ENCODE measurements around the gene NRCAM.

NRCAM gene

DNA sequence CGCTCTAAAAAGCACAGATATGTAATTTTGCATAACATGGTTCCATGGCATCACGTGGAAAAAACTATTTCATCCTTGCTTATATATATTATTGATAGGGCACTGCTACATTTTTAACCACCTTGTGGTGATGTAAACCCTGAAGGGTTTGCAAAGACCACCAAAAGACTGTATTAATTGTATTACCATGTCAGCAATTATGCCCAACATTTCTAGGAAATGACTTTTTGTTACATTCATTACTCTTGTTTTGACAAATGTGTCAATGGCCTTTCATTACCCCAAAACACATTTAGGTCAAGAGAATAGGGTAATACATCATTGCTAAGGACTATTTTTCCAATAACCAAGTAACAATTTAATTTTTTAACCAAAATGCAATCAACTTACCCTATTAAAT lies 142.2 kb downstream of the NRCAM start:
- Mint-ChIP-seq H3K27me3 (no peaks in the 10 kb centered on the region), H3K27ac (no peak overlapping the region), H3K4me3 (no peak overlapping the region), H3K36me3 (peaks cover 25% of the 10 kb centered on the region), H3K4me1 (ENCODE audit: low read depth) (peaks cover 13% of the 10 kb centered on the region), H3K9me3 (ENCODE audit: low read depth) (no peaks in the 10 kb centered on the region)

DNA sequence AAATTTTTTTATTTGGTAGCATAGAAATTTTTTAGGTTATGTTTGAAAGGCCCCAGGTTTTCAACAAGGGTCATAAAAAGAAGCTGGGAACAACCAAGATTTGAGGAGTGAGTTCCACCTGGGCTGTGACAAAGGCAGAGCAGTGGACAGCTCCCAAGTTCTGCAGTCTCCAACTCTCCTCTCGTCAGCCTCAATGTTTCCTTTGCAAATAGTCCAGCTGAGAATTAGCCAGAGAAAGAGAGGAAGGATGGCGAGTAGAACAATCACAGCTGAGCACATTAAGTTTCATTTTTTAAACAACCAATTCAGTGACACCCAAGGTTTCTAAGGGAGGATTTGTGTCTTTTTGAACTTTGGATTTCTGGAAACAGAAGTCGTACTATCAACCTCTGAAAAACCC lies 143.2 kb downstream of the NRCAM start:
- no peaks in the 10 kb centered on the region for H3K27me3 Mint-ChIP-seq
- H3K4me3 Mint-ChIP-seq, result no peak overlapping the region
- H3K36me3 Mint-ChIP-seq, result peaks cover 21% of the 10 kb centered on the region
- H3K9me3 Mint-ChIP-seq (ENCODE audit: low read depth), result no peaks in the 10 kb centered on the region
- no peak overlapping the region for H3K27ac Mint-ChIP-seq
- H3K4me1 Mint-ChIP-seq (ENCODE audit: low read depth), result peaks cover 16% of the 10 kb centered on the region

DNA sequence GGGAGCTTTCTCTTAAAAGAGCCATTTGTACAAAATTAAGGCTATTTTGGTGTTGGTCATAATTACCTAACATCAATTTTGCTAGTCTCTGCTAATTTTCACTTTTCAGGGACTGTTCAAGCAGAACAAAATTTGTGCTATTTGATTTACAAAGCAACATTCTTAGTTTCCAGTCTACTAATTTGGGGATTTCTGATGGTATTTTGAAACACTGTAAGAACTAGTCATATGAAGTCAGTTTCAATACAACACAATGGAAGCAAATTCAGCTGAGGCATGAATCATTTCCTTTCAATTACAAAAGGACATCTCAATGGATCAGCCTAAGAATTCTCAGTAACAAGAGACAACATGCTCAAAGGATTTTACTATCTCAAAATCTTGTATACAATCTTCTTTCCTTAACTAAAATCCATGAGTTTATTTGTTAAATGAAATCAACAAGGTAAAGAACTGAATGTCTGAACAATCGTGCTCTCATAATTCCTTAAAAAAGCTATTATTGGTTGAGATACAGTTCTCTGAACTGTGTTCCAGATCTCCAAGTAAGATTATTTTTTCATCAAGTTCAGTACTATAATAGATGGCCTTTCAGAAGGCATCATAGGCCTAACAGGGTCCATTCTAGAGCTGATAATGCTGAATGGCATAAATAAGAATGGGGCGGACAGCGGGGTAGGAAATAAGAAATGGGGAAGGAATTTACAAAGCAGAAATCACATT lies 144.6 kb downstream of the NRCAM start:
- no peaks in the 10 kb centered on the region for H3K9me3 Mint-ChIP-seq (ENCODE audit: low read depth)
- peaks cover 17% of the 10 kb centered on the region for H3K36me3 Mint-ChIP-seq
- no peaks in the 10 kb centered on the region for H3K27me3 Mint-ChIP-seq
- peaks cover 16% of the 10 kb centered on the region for H3K4me1 Mint-ChIP-seq (ENCODE audit: low read depth)
- no peak overlapping the region for H3K4me3 Mint-ChIP-seq
- peak overlapping the region; percentile 66 for H3K27ac Mint-ChIP-seq

DNA sequence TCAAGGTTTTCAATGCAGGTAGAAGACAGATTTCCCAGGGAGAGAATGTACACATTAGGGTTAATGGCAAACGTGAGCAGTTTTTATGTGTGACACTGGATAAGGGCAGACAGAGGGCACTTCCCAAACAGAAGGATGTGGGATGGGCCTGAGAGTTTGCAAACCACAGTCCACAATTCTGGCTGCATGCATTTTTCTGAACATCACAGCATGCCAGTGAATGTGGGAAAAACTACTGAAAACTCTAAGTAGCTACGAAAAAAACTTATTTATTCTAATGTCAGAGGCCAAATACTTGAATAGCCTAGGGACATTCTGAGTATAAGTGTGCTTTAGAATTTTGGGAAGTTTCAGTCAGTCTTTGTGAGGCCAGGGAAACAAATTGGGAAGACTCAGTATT lies 145.9 kb downstream of the NRCAM start:
- H3K9me3 Mint-ChIP-seq (ENCODE audit: low read depth), result no peaks in the 10 kb centered on the region
- peaks cover 16% of the 10 kb centered on the region for H3K4me1 Mint-ChIP-seq (ENCODE audit: low read depth)
- no peaks in the 10 kb centered on the region for H3K27me3 Mint-ChIP-seq
- H3K27ac Mint-ChIP-seq, result no peak overlapping the region
- H3K4me3 Mint-ChIP-seq, result no peak overlapping the region
- H3K36me3 Mint-ChIP-seq, result peaks cover 11% of the 10 kb centered on the region

DNA sequence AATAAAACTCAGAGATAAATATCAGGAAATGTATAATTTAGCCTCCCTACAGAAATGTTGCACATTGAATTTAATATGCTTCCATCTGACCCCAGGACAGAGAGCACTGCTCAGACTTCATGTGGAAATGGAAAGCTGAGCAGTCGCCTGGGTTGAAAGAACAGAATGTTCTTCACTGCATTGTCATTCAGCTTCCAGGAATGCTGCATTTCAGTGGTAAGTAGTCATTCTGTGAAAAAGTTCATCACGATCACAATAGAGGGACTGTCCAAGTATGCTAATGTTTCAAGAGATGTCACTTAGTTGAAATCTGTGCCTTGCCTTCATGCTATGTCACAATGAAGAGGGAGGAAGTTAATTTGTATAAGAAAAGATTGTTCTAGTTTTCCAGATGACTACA lies 147.3 kb downstream of the NRCAM start:
- Mint-ChIP-seq H3K4me1 (ENCODE audit: low read depth) (peaks cover 16% of the 10 kb centered on the region), H3K4me3 (no peak overlapping the region), H3K9me3 (ENCODE audit: low read depth) (no peaks in the 10 kb centered on the region), H3K36me3 (peaks cover 11% of the 10 kb centered on the region), H3K27ac (no peak overlapping the region), H3K27me3 (no peaks in the 10 kb centered on the region)

DNA sequence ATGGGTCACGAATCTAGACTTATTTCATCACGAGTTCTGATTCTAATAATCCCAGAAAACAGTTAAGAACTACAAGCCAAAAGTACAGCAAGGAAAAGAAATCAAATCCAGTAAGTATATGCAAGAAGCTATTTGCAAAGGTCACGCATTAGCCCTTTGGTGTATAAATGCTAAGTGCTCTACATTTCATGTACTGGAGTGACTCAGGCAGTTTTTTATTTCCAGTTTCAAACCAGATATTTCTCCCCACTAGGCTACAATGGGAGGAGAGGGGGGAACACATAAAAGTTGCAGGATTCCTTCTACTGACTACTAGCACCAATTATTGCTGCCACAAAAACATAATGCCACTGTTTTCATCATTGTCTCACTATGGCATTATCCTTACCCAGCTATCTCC lies 148.0 kb downstream of the NRCAM start:
- Mint-ChIP-seq H3K27me3 (no peaks in the 10 kb centered on the region), H3K9me3 (ENCODE audit: low read depth) (no peaks in the 10 kb centered on the region)

DNA sequence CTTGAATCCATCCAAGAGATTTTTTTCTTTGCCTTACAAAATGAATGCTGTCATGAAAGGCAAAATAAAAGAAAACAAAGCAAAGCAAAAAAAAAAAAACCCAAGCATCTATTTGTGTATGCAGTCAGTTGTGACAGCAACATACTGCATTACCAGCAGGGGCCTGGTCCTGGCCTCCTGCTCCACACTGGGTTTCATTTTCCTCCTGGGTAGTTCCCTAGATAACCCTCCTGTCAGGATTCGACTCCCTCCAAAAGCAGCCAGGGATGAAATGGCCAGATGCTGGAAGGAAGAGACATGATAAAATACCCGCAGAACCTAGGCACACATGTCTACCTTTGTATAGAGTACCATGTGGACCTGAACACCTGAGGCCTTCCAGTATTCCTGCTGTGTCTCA lies 148.6 kb downstream of the NRCAM start:
- Mint-ChIP-seq H3K4me1 (ENCODE audit: low read depth) (peaks cover 16% of the 10 kb centered on the region), H3K9me3 (ENCODE audit: low read depth) (no peaks in the 10 kb centered on the region), H3K36me3 (peaks cover 11% of the 10 kb centered on the region), H3K27me3 (no peaks in the 10 kb centered on the region), H3K4me3 (no peak overlapping the region), H3K27ac (no peak overlapping the region)

More for the DNA sequence above, 148.0 kb downstream of the NRCAM start:
- Mint-ChIP-seq H3K36me3 (peaks cover 11% of the 10 kb centered on the region), H3K4me3 (no peak overlapping the region), H3K4me1 (ENCODE audit: low read depth) (peaks cover 16% of the 10 kb centered on the region), H3K27ac (no peak overlapping the region)

- Mint-ChIP-seq H3K4me1 (ENCODE audit: low read depth) (peaks cover 17% of the 10 kb centered on the region), H3K36me3 (peaks cover 11% of the 10 kb centered on the region), H3K4me3 (no peak overlapping the region)
Measured at GRCh38 chr7:108307194-108307593, 149.0 kb downstream of the NRCAM start.

DNA sequence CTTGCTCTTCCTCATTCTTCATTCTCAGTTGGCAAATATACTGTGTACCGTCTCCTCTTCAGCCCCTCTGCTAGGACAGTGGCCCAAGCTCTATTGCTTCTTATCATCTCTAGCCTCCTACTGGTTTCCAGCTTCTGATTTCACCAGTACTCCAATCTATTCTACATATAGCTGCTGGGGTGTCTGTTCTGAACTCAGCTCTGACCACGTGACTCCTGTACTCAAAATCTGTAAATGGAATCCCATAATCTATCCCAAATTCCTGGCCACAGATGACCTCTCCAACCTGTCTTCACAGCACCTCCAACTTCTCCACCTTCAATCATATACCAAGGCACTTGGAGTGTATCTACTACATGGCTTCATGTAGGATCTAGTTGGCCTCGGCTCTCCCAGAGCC lies 152.9 kb downstream of the NRCAM start:
- peaks cover 1% of the 10 kb centered on the region for H3K4me1 Mint-ChIP-seq (ENCODE audit: low read depth)
- H3K4me3 Mint-ChIP-seq, result no peak overlapping the region
- peaks cover 3% of the 10 kb centered on the region for H3K36me3 Mint-ChIP-seq
- no peaks in the 10 kb centered on the region for H3K27me3 Mint-ChIP-seq
- H3K27ac Mint-ChIP-seq, result no peak overlapping the region
- H3K9me3 Mint-ChIP-seq (ENCODE audit: low read depth), result no peaks in the 10 kb centered on the region

More at GRCh38 chr7:108307194-108307593, 149.0 kb downstream of the NRCAM start:
- Mint-ChIP-seq H3K9me3 (ENCODE audit: low read depth) (no peaks in the 10 kb centered on the region), H3K27ac (no peak overlapping the region), H3K27me3 (no peaks in the 10 kb centered on the region)

DNA sequence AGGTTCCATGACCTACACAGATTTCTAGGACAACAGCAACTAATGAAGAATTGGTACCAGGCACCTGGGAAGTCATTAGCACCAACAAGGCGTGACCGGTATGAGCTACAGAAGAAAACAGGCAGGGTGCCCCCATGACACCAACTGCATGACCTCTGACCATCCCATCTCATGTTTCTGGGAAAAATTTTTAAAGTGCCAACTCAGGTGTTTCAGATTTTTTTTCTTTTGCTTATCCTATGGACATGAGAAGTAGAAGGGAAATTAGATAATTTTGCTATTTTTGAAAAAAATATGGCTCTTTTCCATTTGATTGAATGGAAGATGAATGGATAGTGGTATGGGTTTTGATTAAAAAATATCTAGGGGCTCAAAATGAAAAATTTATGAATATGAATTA lies 154.8 kb downstream of the NRCAM start:
- H3K27ac Mint-ChIP-seq, result no peak overlapping the region
- H3K4me1 Mint-ChIP-seq (ENCODE audit: low read depth), result peaks cover 1% of the 10 kb centered on the region
- peaks cover 8% of the 10 kb centered on the region for H3K36me3 Mint-ChIP-seq
- H3K27me3 Mint-ChIP-seq, result no peaks in the 10 kb centered on the region
- no peak overlapping the region for H3K4me3 Mint-ChIP-seq
- no peaks in the 10 kb centered on the region for H3K9me3 Mint-ChIP-seq (ENCODE audit: low read depth)

DNA sequence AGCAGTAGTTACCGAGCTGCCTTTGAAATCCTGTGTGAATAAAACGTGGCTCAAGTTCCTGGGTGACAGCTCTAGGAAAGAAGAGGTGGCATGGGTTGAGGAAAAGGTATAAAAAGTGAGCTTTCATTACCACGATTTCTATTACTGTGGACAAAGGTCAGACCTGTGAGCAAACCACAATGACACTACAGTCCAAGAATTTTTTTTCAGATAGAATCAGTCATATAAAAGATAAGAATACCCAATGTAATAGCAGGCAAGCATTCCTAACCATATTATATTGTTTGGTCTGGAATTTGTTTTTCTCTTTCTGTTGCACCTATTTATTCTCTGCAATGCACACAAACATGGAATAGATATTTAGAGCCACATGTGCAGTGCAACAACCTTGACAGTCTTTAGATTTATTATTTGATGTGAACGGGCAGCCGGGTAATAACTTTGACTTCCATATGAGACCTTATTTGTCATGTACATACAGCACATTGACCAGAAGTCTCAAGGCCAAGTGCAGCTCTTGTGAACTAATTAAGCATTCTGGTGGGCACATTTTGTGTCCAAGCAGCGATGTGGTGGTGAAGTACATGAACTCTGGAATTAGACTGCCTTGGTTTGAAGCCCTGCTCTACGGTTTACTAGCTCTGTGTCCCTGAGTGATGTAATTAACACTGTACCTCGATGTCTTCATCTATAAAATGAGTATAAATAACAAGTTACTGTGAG lies 156.8 kb downstream of the NRCAM start:
- Mint-ChIP-seq H3K27ac (no peak overlapping the region), H3K9me3 (ENCODE audit: low read depth) (no peaks in the 10 kb centered on the region), H3K4me1 (ENCODE audit: low read depth) (peaks cover 4% of the 10 kb centered on the region), H3K27me3 (no peaks in the 10 kb centered on the region), H3K4me3 (no peak overlapping the region), H3K36me3 (peaks cover 8% of the 10 kb centered on the region)

DNA sequence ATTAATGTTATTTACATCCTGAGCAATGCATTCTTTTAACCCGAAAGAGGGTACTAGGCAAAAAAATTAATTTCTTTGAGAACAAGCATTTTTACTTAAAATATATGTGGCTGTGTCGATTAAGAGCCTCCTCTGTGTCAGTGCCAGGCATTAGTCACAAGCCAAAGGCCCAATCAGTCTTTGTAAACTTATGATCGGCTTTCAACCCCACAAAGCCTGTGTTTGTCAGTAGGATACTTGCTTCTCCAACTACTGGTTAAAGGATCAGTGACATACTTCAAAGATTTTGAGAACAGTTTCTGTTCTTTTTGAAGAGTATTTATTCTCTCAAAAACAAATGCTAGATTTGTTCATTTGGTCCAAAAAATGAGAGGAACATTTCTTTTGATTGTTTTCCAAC lies 159.3 kb downstream of the NRCAM start:
- peaks cover 9% of the 10 kb centered on the region for H3K36me3 Mint-ChIP-seq
- H3K27ac Mint-ChIP-seq, result no peak overlapping the region
- H3K4me3 Mint-ChIP-seq, result no peak overlapping the region
- no peaks in the 10 kb centered on the region for H3K27me3 Mint-ChIP-seq
- peaks cover 7% of the 10 kb centered on the region for H3K4me1 Mint-ChIP-seq (ENCODE audit: low read depth)
- H3K9me3 Mint-ChIP-seq (ENCODE audit: low read depth), result no peaks in the 10 kb centered on the region

GRCh38 chr7:108294595-108294994 lies 161.6 kb downstream of the NRCAM start:
- Mint-ChIP-seq H3K27me3 (no peaks in the 10 kb centered on the region), H3K4me1 (ENCODE audit: low read depth) (peaks cover 7% of the 10 kb centered on the region), H3K36me3 (peaks cover 9% of the 10 kb centered on the region), H3K27ac (no peak overlapping the region), H3K9me3 (ENCODE audit: low read depth) (no peaks in the 10 kb centered on the region), H3K4me3 (no peak overlapping the region)

GRCh38 chr7:108293149-108293612 lies 163.1 kb downstream of the NRCAM start:
- Mint-ChIP-seq H3K27ac (no peak overlapping the region), H3K27me3 (no peaks in the 10 kb centered on the region), H3K4me1 (ENCODE audit: low read depth) (peaks cover 7% of the 10 kb centered on the region), H3K9me3 (ENCODE audit: low read depth) (no peaks in the 10 kb centered on the region), H3K36me3 (peaks cover 9% of the 10 kb centered on the region), H3K4me3 (no peak overlapping the region)

- Mint-ChIP-seq H3K27ac (no peak overlapping the region), H3K27me3 (no peaks in the 10 kb centered on the region), H3K36me3 (peaks cover 10% of the 10 kb centered on the region), H3K4me3 (no peak overlapping the region), H3K4me1 (ENCODE audit: low read depth) (peaks cover 7% of the 10 kb centered on the region), H3K9me3 (ENCODE audit: low read depth) (no peaks in the 10 kb centered on the region)
Measured at GRCh38 chr7:108292541-108292940, 163.7 kb downstream of the NRCAM start.

Data from activated naive CD8-positive, alpha-beta T cell (primary cell).